NCI-H1436 (cell line): Measurements from ENCODE around the gene RRBP1.

Source experiments
- DNase-seq: peaks from one replicate; lab custom pipeline; 2025; lab: John Stamatoyannopoulos, UW

The RRBP1 gene

DNA sequence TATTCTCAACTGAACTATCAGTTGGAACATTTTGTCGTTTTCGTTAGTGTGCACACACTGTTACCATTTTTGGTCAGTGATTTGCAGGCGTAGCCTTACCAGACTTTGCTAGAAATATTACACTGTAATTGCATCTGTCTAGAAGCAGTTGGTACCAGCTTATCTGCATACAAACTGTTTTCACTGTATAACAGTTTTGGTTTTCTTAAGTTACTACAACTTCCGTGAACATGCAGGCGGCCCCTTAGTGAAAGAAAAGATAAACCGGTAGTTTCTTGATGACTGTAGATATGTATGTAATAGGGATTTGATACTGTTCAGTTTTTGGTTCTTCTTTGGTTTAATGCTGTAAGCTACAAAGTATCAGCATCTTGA is 110.9 kb downstream of the RRBP1 start:
- no peak for DNase-seq

DNA sequence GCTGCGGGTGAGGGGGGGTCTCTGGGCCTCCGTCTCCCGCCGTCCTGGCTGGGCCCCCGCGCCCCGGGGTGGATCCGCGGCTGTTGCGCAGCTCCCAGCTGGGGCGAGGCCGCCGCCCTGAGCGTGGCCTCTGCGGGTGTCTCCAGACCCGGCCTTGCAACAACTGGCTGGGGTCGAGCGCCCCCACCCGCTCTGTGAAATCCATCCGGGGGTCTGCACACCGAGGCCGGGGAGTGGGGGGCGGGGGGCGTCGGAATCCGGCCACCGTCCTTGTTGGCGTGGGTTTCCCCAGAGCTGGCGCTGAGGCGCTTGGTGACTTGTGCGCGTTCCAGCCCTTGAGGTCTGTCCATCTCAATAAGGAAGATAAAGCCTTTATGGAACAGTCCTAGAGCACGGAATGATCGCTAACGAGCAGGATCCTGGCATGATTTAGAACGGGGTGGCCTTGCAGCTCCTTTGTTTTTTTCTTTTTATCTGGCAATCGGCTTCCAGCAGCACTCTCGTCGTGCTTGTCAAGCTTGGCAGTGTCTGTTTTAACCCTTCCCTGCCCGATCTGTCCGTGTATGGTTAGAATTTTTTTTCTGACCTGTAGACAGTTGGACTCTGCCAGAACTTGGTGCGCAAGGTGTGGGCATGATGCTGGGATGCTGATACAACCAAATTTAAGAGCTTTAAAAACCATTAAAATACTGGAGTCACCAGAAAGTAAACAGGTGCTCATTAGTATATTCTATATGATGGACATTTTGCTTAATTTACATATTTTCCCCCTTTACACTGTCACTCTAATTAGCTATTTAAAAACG is 111.5 kb downstream of the RRBP1 start:
- peak; percentile 3 for DNase-seq

DNA sequence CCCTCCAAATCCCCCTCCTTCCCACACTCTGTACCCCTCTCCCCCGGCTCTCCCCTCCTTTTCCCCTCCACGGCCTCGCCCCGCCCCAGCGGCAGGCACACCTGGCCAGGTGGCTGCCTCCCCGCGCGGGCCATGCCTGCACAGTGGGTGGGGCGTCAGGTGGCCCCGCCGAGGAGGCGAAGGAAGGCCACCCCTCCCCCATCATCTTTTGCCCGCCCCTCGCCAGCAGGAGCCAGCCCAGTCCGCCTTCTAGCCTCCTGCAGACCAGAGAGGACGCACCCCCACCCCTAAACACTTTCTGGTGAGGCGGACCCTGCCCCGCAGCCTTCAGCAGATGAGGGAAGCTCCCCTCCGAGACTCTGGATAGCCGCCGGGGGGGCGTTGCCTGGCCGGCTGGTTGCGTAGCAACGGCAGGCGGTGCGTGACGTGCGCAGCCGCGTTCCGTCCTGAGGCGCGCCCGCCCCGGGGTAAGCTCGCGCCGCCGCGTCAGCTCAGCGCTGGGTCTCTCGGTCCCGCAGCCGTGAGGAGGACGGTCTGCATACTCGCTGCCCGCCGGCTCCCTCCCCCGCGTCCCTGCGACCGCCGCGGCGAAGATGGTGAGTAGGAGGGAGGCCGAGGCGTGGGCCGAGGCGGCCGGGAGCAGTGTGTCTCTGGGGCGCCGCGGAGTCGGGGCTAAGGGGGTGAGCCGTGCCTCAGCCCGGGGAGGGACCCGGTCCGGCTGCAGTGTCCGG is 112.3 kb downstream of the RRBP1 start, which contains the start of gene DSTN:
Gene DSTN (plus strand): TSS at position 460 of the 731 bp plus-strand sequence. CDS start 134 bp downstream, at position 594.
- DNase-seq = peak; percentile 88

DNA sequence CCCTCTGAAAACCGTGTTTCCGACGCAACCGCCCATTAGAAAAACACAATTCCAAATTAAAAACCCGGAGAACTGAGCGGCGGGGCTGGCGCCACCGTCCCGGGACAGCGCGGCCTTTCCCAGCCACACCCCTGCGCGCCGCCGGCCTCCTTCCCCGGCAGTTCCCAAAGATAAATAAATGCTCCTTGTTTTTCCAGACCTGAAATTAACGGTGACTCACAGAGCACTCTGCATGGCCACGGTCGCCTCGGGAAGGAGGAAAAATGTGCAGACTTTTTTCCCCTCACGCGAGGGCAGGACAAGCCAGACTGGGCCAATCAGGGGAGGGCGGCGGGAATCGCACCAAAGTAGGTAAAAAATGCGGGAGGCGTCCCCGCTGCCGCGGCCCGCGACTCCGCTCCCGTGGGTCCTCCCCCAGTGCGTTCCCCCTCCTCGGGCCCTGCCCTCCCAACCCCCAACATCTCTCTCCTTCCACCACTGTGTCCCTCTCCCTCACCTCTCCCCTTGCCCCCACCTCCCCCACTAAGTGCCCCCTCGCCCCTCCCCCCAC is 113.0 kb downstream of the RRBP1 start:
- DNase-seq = peak; percentile 3

DNA sequence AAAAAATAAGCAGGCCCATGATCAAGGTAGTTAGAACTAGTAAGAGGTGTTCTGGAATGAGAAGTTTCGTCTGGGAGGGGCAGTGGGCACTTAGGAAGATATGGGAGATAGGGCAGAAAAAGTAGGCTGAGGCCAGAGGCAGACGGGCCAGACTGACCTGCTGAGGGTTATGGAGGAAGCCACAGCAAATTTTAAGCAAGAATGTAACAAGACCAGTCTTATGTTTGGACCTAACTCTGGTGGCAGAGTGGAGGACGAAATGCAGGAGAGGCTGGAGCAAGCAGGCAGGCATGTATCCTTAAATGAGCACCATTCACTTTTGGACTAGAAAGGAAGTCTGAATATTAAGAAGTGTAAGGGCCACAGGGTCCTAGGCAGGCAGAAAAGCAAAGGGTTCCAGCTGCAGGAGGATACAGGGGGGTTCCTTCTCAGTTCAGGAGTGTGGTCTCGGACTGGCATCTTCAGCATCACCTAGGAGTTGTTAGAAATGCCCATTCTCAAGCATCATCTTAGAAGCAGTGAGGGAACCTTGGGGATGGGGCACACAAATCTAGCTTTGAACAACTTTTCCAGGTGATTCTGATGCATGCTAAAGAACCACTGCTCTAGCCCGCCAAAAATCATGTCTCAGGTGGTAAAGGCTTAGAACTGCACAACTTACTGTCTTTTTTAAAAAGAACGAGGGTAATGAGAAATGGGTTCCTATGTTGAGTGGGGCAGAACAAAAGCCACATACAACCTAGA is 113.8 kb downstream of the RRBP1 start:
- no peak for DNase-seq

DNA sequence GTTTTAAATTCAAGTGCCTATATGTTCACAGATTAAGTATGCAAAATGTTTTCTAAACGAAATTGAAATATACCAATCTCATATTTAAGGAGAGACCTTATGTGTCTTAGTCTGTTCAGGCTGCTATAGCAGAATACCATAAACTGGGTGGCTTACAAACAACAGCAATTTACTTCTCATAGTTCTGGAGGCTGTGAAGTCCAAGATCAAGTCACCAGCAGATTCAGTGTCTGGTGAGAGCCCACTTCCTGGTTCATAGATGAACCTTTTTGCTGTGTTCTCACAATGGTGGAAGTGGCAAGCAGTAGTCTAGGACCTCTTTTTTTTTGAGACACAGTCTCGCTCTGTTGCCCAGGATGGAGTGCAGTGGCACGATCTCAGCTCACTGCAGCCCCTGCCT is 115.7 kb downstream of the RRBP1 start:
- no peak for DNase-seq

DNA sequence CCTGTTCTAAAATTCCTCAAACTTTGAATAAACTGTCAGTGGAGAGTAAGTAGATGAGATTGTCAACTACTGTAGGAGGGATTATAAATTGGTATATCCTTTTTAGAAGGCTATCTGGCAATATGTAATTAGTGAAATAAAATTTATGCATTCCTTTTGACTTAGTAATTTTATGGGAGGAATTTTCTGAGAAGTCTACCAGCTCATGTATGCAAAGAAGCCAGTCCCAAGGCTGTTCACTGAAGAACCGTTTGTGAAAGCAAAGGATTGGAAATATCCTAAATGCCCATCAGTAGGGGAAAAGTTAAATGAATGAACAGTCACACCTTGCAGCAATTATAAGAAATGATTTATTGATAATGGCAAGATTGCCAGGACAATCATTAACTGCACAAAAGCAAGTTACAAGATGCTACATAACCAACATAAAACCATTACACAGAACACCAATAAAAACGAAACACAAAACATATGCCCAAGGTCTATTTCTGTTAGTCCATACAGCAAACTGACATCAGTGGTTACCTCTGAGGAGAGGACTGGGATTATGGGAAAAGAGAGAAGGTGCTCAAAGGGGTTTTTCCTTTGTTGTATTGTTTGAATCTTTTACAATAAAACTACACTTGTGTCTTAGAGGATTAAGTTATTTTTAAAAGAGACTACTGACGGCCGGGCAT is 116.7 kb downstream of the RRBP1 start:
- DNase-seq = no peak
